ENCODE data around the gene UTP3.

- TF ChIP-seq CTCF (conservative IDR thresholded peaks at IDR 0.05 in 1 of 2, IDR thresholded peaks at IDR 0.05 in 1 of 2; ENCODE audit: low read depth in 1 of 2, low read length in 2 of 2) (no peak), EZH2 (IDR thresholded peaks at IDR 0.05; ENCODE audit: low read length, missing control alignments) (no peak)
Observed at GRCh38 chr4:70657326-70657725, 31.0 kb upstream of the UTP3 start.
